ENCODE data around the gene CASP7. TPM values are rescaled to one million over a fixed set of nuclear protein-coding genes. Genes with fewer than 3 reads are reported as not detected.

CASP7 gene
- total and polyA plus RNA-seq, 2 of the 8 experiments (the other 6 are each of a cell fraction or from before 2014, with no cell fraction given) = 2.3 to 4.1 TPM

- H3K4me2 ChIP-seq (ENCODE audit: insufficient read depth in 1 of 2, low read depth in 2 of 2, low read length in 2 of 2) = no peak overlapping the region
These were observed 17.9 kb downstream of the CASP7 start for GRCh38 chr10:113697595-113697994.

More at GRCh38 chr10:113697595-113697994, 17.9 kb downstream of the CASP7 start:
- POLR2A ChIA-PET (ENCODE audit: partially characterized antibody) = no interaction called here
- Histone ChIP-seq H2BK12ac (ENCODE audit: low read depth, low read length) (no peak overlapping the region), H3K79me2 (ENCODE audit: control insufficient read depth in 1 of 2, insufficient read depth in 2 of 2, low read length in 2 of 2) (no peaks in the 10 kb centered on the region), H3K4me3 (ENCODE audit: extremely low read depth in 1 of 4, insufficient read depth in 2 of 4, low read depth in 3 of 4, low read length in 4 of 4) (no peak overlapping the region), H3K9ac (replicated peaks in 1 of 4; ENCODE audit: extremely low read depth in 1 of 4, low read depth in 3 of 4, low read length in 3 of 4) (no peak overlapping the region), H4K8ac (ENCODE audit: extremely low read depth, insufficient read depth, low read length) (no peak overlapping the region), H4K91ac (replicated peaks; ENCODE audit: insufficient read length, low read length) (no peak overlapping the region), H3K79me1 (ENCODE audit: low read depth, low read length) (no peaks in the 10 kb centered on the region), H3K56ac (replicated peaks; ENCODE audit: insufficient read length, low read depth, low read length) (no peak overlapping the region), H3K4ac (replicated peaks; ENCODE audit: insufficient read length, low read depth, low read length) (no peak overlapping the region), H3K14ac (ENCODE audit: insufficient read length) (no peak overlapping the region), H3K18ac (ENCODE audit: extremely low read depth, low read length) (no peak overlapping the region), H2BK5ac (ENCODE audit: low read depth, low read length) (no peak overlapping the region), H3K4me1 (replicated peaks in 1 of 4; ENCODE audit: control insufficient read depth in 3 of 4, insufficient read depth in 4 of 4, low read length in 3 of 4) (no peaks in the 10 kb centered on the region; a peak in 1 of 7 replicates), H2AK5ac (ENCODE audit: low read depth, low read length) (no peak overlapping the region), H3K23me2 (ENCODE audit: low read depth, low read length) (no peaks in the 10 kb centered on the region), H3K27ac (ENCODE audit: low read depth, low read length) (no peak overlapping the region), H2AFZ (ENCODE audit: low read length) (no peak overlapping the region), H2BK20ac (ENCODE audit: low read length) (no peak overlapping the region), H3K23ac (ENCODE audit: insufficient read length) (no peak overlapping the region), H3K27me3 (replicated peaks in 1 of 4; ENCODE audit: control insufficient read depth in 3 of 4, extremely low read depth in 1 of 4, insufficient read depth in 3 of 4, low read length in 3 of 4) (no peaks in the 10 kb centered on the region), H4K5ac (ENCODE audit: insufficient read length, low read depth, low read length) (no peak overlapping the region), H2BK15ac (ENCODE audit: low read length) (no peak overlapping the region), H3K9me3 (ENCODE audit: insufficient read depth in 2 of 2, low read depth in 1 of 2, low read length in 1 of 2) (0 out of 4 replicates have a peak, but pooled peaks cover 0 to 2% of the 10 kb centered on the region in 2 experiments), H2BK120ac (replicated peaks; ENCODE audit: low read depth, low read length) (no peak overlapping the region), H4K20me1 (replicated peaks in 1 of 2; ENCODE audit: control insufficient read depth in 1 of 2, insufficient read depth in 2 of 2, low read length in 2 of 2) (peaks cover 2% of the 10 kb centered on the region in 2 experiments), H3K36me3 (ENCODE audit: control insufficient read depth in 2 of 4, insufficient read depth in 4 of 4, low read length in 3 of 4) (peaks cover 0 to 5% (median under 1%) of the 10 kb centered on the region in 4 experiments; a peak in 3 of 8 replicates)
- no peak for FAIRE-seq
- CTCF ChIA-PET (ENCODE audit: partially characterized antibody) = interaction anchor here (0.8 kb wide), 1 partner anchor 77 kb away, joined by 3 read pairs; no protein-coding TSS in a partner anchor
- 87% methylated on average over 3 of the region's 3 CpGs; no CpG with 5 or more reads in 1 of the 2 experiments for WGBS, 2 experiments (ENCODE audit: extremely low coverage in 1 of 2, insufficient coverage in 1 of 2, insufficient read length in 1 of 2, insufficient replicate concordance in 2 of 2, low coverage in 1 of 2, low lambda C conversion rate in 2 of 2, missing lambda C conversion rate in 1 of 2)
- DNase-seq (ENCODE audit: low read depth in 1 of 2, low spot score in 2 of 2) = no peak
- TF ChIP-seq RAD21 (IDR thresholded peaks at IDR 0.05 in 1 of 2, conservative IDR thresholded peaks at IDR 0.05 in 1 of 2; ENCODE audit: low read depth in 2 of 2, low read length in 2 of 2) (no peak), EGR1 (IDR thresholded peaks at IDR 0.05; ENCODE audit: borderline replicate concordance, low read depth, low read length) (no peak), RBBP5 (IDR thresholded peaks at IDR 0.05; ENCODE audit: borderline replicate concordance, low read depth, low read length) (no peak), YY1 (IDR thresholded peaks at IDR 0.05; ENCODE audit: low read depth, low read length) (no peak), RFX5 (IDR thresholded peaks at IDR 0.05; ENCODE audit: borderline replicate concordance, low read depth, low read length) (no peak)
